Measurements from ENCODE around the gene ZBTB46.

ZBTB46 gene

GRCh38 chr20:63822276-63822696, 8.8 kb downstream of the ZBTB46 start:
- H3K4me3 ChIP-seq (ENCODE audit: low read depth, low read length): no peak overlapping the region
- no peak for DNase-seq (ENCODE audit: low read depth)
- TF ChIP-seq CTCF (IDR thresholded peaks at IDR 0.05; ENCODE audit: control insufficient read depth, extremely low read depth, insufficient read depth): no peak

DNA sequence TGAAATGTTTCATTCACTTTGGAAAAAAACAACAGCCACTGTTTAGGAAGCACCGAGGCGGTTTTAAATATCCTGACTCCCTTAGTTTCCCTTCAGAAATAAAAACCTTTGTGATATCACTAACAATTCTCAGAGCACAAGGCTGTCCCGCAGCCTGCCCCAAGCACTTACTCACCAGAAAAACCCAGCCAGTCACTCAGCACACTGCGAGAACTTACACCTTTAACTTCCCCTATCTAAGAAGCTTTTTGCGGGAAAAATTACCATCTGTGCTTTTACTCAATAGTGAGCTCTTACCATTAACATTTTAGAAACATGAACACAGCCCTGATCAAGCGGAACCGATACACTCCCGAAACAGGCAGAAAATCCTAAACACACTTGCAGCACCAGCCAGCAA, 9.3 kb downstream of the ZBTB46 start:
- TF ChIP-seq CTCF (IDR thresholded peaks at IDR 0.05; ENCODE audit: control insufficient read depth, extremely low read depth, insufficient read depth): no peak
- no peak for DNase-seq (ENCODE audit: low read depth)
- H3K4me3 ChIP-seq (ENCODE audit: low read depth, low read length): no peak overlapping the region

GRCh38 chr20:63819224-63819921, 11.7 kb downstream of the ZBTB46 start:
- peak; percentile 8; the same call in 1 of the 2 replicates for TF ChIP-seq CTCF (IDR thresholded peaks at IDR 0.05; ENCODE audit: control insufficient read depth, extremely low read depth, insufficient read depth)
- H3K4me3 ChIP-seq (ENCODE audit: low read depth, low read length): no peak overlapping the region
- DNase-seq (ENCODE audit: low read depth): no peak

DNA sequence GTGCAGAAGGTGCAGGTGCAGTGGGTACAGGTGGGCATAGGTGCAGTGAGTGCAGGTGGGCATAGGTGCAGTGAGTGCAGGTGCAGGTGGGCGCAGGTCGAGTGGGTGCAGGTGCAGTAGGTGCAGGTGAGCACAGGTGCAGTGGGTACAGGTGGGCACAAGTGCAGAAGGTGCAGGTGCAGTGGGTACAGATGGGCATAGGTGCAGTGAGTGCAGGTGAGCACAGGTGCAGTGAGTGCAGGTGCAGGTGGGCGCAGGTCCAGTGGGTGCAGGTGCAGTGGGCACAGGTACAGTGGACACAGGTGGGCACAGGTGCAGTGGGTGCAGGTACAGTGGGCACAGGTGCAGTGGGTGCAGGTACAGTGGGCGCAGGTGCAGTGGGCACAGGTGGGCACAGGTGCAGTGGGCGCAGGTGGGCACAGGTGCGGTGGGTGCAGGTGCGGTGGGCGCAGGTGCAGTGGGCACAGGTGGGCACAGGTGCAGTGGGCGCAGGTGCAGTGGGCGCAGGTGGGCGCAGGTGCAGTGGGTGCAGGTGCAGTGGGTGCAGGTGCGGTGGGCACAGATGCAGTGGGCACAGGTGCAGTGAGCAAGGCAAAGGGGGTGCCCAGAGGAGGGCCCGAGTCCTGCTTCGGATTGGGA, 15.3 kb downstream of the ZBTB46 start:
- TF ChIP-seq CTCF (IDR thresholded peaks at IDR 0.05; ENCODE audit: control insufficient read depth, extremely low read depth, insufficient read depth): no peak
- DNase-seq (ENCODE audit: low read depth): no peak
- no peak overlapping the region for H3K4me3 ChIP-seq (ENCODE audit: low read depth, low read length)

DNA sequence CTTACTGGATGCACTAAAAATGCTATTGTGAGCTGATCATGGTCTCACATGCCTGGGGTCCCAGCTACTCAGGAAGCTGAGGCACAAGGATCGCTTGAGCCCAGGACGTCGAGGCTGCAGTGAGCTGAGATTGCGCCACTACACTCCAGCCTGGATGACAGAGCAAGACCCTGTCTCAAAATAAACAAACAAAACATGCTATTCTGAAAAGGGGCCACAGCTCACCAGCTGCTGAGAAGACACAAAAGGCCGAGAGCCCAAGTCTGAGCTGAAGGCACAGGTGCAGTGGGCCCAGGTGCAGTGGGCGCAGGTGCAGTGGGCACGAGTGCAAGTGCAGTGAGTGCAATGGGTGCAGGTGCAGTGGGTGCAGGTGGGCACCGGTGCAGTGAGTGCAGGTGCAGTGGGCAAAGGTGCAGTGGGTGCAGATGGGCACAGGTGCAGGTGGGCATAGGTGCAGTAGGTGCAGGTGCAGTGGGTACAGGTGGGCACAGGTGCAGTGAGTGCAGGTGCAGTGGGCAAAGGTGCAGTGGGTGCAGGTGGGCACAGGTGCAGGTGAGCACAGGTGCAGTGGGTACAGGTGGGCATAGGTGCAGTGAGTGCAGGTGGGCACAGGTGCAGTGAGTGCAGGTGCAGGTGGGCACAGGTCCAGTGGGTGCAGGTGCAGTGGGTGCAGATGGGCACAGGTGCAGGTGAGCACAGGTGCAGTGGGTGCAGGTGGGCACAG, 16.0 kb downstream of the ZBTB46 start:
- TF ChIP-seq CTCF (IDR thresholded peaks at IDR 0.05; ENCODE audit: control insufficient read depth, extremely low read depth, insufficient read depth): no peak
- no peak overlapping the region for H3K4me3 ChIP-seq (ENCODE audit: low read depth, low read length)
- DNase-seq (ENCODE audit: low read depth): no peak

DNA sequence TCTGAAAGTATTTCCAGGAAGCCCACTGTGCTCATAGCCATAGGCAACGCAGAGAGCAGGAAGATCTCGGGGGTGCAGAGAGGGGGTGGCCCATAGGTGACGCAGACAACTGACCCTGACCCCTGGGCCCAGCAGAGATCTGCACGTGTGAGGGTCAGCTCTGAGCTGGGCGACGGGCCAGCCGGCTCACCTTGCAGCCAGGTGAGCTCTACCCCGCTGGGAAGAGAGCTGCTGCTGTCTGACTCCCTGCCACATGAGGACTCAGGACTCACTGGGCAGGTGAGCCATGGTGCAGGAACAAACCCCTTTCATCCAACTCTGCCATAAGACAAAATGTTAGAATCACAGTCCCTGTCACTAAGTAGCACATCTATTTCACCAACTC, 19.6 kb downstream of the ZBTB46 start:
- no peak for TF ChIP-seq CTCF (IDR thresholded peaks at IDR 0.05; ENCODE audit: control insufficient read depth, extremely low read depth, insufficient read depth)
- no peak for DNase-seq (ENCODE audit: low read depth)
- H3K4me3 ChIP-seq (ENCODE audit: low read depth, low read length): no peak overlapping the region
